ENCODE data around the gene CENPS.
"Not testable (repeated sequence)": the region's sequence is repeated elsewhere in the genome, so short reads cannot be mapped to it uniquely, and the experiment has no call there.

The CENPS gene

GRCh38 chr1:10450836-10451235 lies 20.6 kb downstream of the CENPS start:
- no peak for ATAC-seq
- no peak for DNase-seq

GRCh38 chr1:10451287-10451686 lies 21.1 kb downstream of the CENPS start:
- DNase-seq (no peak), ATAC-seq (no peak)

GRCh38 chr1:10456048-10456447 lies 25.8 kb downstream of the CENPS start:
- no peak for DNase-seq
- ATAC-seq: no peak

- DNase-seq (no peak), ATAC-seq (no peak)
Measured at GRCh38 chr1:10456661-10457060, 26.4 kb downstream of the CENPS start.

GRCh38 chr1:10457462-10457861 lies 27.2 kb downstream of the CENPS start:
- ATAC-seq, DNase-seq: not testable (repeated sequence)

- ATAC-seq: no peak
Measured at GRCh38 chr1:10457875-10458274, 27.6 kb downstream of the CENPS start.

GRCh38 chr1:10459184-10459583 lies 29.0 kb downstream of the CENPS start:
- ATAC-seq (peak; percentile 37), DNase-seq (no peak)

More at GRCh38 chr1:10457875-10458274, 27.6 kb downstream of the CENPS start:
- DNase-seq: no peak

GRCh38 chr1:10467078-10467477 lies 36.8 kb downstream of the CENPS start:
- DNase-seq: no peak
- ATAC-seq: no peak

GRCh38 chr1:10470043-10470442 lies 39.8 kb downstream of the CENPS start:
- DNase-seq (no peak), ATAC-seq (no peak)

- ATAC-seq (no peak), DNase-seq (no peak)
Measured at GRCh38 chr1:10471411-10472219, 41.4 kb downstream of the CENPS start.

- peak; percentile 83 for ATAC-seq
- DNase-seq: peak; percentile 92
Measured at GRCh38 chr1:10472220-10473144, 42.2 kb downstream of the CENPS start, which contains the start of gene DFFA. Gene DFFA, minus strand, starts transcription at chr1:10472529. Its CDS starts 71 bp downstream, at chr1:10472458.

- DNase-seq (no peak), ATAC-seq (no peak)
Measured at GRCh38 chr1:10473145-10473765, 43.0 kb downstream of the CENPS start.

GRCh38 chr1:10474309-10474612 lies 44.0 kb downstream of the CENPS start:
- ATAC-seq, DNase-seq: not testable (repeated sequence)

- peak; percentile 89 for DNase-seq
- peak; percentile 92 for ATAC-seq
Measured at GRCh38 chr1:10474613-10475507, 44.6 kb downstream of the CENPS start, which contains the start of gene PEX14. Gene PEX14, plus strand, starts transcription at chr1:10474950. Its CDS starts 17 bp downstream, at chr1:10474967.

GRCh38 chr1:10475510-10475909 lies 45.3 kb downstream of the CENPS start:
- no peak for DNase-seq
- no peak for ATAC-seq

GRCh38 chr1:10479296-10479695 lies 49.1 kb downstream of the CENPS start:
- DNase-seq (no peak), ATAC-seq (no peak)

- no peak for ATAC-seq
- DNase-seq: no peak
Measured at GRCh38 chr1:10480614-10481013, 50.4 kb downstream of the CENPS start.

GRCh38 chr1:10484521-10484920 lies 54.3 kb downstream of the CENPS start:
- ATAC-seq: no peak
- no peak for DNase-seq

- no peak for DNase-seq
- ATAC-seq: no peak
Measured at GRCh38 chr1:10489291-10490055, 59.2 kb downstream of the CENPS start.

- ATAC-seq (no peak), DNase-seq (no peak)
Measured at GRCh38 chr1:10490286-10490970, 60.2 kb downstream of the CENPS start.

Data from stimulated activated naive CD8-positive, alpha-beta T cell treated with anti-CD3 and anti-CD28 coated beads, Interleukin-15, Interleukin-2, amounts not matched to agents 100 U/mL and 50 U/mL, for 24 hours (primary cell).